GM12865 (cell line): ENCODE results near the gene TMEM135.

Source experiments
- DNase-seq: peaks from one replicate; pipeline ENCODE4 v3.0.0; 2010; ENCODE audit warnings: low read depth
- H3K4me3 ChIP-seq: 2 replicates; pipeline ENCODE4 v1.5.1; 2011; ENCODE audit warnings: mild to moderate bottlenecking, low read depth, low read length, control low read depth
- CTCF ChIP-seq: IDR thresholded peaks from 2 replicates; pipeline ENCODE4 v1.5.1; 2011; ENCODE audit warnings: low read length, control low read depth, low read depth, inconsistent platforms; ENCODE audit not compliant: insufficient read depth; ENCODE audit errors: missing control alignments

The TMEM135 gene

DNA sequence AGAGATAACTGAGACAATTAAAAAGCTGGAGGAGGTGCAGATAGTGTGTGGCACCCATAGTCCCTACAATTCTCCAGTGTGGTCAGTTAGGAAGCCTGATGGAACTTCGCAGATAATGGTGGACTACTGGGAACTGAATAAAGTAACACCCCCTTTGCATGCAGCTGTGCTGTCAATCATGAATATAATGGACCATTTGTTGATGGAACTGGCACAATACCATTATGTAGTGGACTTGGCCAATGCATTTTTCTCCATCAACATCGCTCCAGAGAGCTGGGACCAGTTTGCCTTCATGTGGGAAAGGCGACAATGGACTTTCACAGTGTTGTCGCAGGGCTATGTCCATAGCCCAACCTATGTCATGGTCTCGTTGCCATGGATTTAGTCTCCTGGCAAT is 324.2 kb downstream of the TMEM135 start:
- no peak for TF ChIP-seq CTCF
- DNase-seq = no peak
- H3K4me3 ChIP-seq = no peak overlapping the region

DNA sequence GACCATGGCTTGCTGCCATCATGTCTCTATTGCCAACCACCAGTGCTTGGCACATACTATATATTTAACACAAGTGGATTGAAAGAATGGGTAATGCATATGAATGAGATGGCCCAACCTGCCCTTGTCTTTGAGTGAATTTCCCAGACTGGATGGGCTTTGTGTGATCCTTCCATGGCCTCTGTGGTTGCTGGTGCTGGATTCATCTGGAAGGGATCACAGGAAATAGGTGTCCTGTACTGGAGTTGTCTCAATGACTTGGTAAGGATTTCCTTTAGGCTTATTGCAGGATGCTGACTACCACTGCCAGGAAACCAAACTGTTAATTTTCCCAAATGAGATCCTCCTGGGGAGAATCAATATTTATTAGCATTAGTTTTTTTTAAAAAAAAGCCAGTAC is 328.6 kb downstream of the TMEM135 start:
- no peak for TF ChIP-seq CTCF
- no peak overlapping the region for H3K4me3 ChIP-seq
- no peak for DNase-seq

GRCh38 chr11:87366763-87367405 is 329.1 kb downstream of the TMEM135 start:
- TF ChIP-seq CTCF = no peak
- H3K4me3 ChIP-seq = no peak overlapping the region
- DNase-seq = no peak

- H3K4me3 ChIP-seq = no peak overlapping the region
- DNase-seq = no peak
- TF ChIP-seq CTCF = no peak
These were observed 330.4 kb downstream of the TMEM135 start for GRCh38 chr11:87368151-87368550.

DNA sequence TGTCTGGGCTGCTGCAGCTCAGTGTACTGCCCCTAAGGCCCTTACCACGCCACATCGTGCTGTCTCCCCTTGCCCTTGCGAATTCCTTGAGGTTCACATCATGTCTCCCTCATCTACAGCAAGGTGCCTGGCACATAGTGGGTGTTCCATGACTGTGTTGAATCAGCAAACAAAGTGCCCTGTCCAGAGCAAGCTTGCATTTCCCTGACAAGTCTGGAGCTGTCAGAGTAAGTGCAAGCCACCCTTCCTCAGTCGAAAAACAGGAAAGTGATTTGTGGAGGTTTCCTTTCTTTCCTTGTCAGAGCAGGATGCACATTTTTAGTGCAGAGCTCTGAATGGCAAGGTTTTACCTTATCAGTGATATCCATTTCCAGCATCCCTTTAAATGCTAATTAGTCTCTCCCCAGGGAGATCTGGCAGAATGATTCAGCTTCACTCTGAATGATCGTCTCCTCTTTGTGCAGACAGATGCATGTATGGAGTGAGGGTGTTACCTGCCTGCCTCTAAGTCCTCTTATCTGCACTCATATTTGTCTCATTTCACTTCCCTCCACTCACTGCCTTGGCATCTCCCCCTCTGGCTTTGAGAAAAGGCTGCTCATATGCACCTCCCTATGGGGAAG is 331.2 kb downstream of the TMEM135 start:
- H3K4me3 ChIP-seq = no peak overlapping the region
- no peak for TF ChIP-seq CTCF
- DNase-seq = no peak

- H3K4me3 ChIP-seq = no peak overlapping the region
- DNase-seq = no peak
- no peak for TF ChIP-seq CTCF
These were observed 332.2 kb downstream of the TMEM135 start for GRCh38 chr11:87369888-87370287.

- no peak for DNase-seq
- no peak overlapping the region for H3K4me3 ChIP-seq
- no peak for TF ChIP-seq CTCF
These were observed 334.3 kb downstream of the TMEM135 start for GRCh38 chr11:87372065-87372464.
